GM12875 (cell line): ENCODE measurements around the gene TRAPPC6A.

Experiments
- H3K4me3 ChIP-seq: one replicate; pipeline ENCODE4 v1.5.1; 2011; ENCODE audit warnings: low read depth, low read length, control low read depth
- TF ChIP-seq, protein P1 (sequence below): IDR thresholded peaks from 2 replicates; pipeline ENCODE4 v1.5.1; 2011; ENCODE audit warnings: low read depth, mild to moderate bottlenecking, control low read depth, inconsistent platforms, low read length, moderate library complexity, borderline replicate concordance; ENCODE audit not compliant: insufficient read depth

TRAPPC6A gene

DNA sequence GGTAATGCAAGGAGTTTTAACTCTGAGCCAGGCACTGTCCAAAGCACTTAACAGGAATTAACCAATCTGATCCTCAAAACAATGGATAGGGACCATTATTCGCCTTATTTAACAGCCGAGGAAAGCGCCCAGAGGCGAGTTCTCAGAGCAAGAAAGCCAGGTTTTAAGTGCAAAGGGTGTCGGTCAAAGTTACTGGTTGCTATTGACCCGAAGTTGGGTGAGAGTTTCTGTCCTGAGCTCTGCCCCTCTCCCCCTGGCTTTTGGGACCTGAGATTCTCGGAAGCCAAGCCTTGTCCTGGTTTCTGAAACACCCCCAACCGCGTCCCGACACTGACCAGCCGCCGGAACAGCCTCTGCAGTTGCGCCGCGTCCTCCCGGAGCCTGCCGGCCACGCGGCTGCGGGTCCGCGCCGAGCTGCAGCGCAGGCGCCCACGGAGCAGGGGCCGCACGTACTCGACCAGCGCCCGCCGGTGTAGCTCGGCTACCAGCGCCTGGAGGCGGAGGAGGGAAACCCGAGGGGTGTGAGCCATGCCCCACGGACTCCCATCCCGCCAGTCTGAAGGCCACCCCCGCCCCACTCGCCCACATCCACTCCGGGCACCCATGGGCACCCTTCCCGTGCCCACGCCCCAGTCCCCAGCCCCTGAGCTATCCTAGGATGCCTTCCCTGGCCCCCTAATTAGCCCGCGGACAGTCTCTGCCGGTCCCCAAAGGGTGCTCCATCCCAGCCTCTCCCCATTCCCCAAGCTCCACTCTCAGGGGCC is 39.3 kb upstream of the TRAPPC6A start:
- no peak overlapping the region for H3K4me3 ChIP-seq
- TF ChIP-seq, protein P1, sequence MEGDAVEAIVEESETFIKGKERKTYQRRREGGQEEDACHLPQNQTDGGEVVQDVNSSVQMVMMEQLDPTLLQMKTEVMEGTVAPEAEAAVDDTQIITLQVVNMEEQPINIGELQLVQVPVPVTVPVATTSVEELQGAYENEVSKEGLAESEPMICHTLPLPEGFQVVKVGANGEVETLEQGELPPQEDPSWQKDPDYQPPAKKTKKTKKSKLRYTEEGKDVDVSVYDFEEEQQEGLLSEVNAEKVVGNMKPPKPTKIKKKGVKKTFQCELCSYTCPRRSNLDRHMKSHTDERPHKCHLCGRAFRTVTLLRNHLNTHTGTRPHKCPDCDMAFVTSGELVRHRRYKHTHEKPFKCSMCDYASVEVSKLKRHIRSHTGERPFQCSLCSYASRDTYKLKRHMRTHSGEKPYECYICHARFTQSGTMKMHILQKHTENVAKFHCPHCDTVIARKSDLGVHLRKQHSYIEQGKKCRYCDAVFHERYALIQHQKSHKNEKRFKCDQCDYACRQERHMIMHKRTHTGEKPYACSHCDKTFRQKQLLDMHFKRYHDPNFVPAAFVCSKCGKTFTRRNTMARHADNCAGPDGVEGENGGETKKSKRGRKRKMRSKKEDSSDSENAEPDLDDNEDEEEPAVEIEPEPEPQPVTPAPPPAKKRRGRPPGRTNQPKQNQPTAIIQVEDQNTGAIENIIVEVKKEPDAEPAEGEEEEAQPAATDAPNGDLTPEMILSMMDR: no peak

DNA sequence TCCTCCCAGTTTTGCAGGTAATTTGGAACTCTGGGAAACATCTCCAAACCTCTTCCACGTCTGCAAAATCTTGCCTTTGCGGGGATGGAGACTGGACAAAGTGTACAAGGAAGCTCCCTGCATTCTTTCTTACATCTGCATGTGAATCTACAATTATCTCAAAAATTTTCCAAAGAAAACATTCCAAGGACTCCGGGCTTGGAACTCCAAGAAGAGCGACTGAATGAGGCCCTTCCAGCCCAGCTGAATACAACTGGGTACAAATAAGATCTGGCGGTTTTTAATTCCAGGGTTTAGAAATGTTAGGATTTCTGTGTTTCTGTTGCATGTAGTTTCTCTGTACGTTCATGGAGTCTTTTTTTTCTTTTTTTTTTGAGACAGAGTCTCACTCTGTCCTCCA is 38.6 kb upstream of the TRAPPC6A start:
- no peak overlapping the region for H3K4me3 ChIP-seq
- TF ChIP-seq, protein P1: no peak

DNA sequence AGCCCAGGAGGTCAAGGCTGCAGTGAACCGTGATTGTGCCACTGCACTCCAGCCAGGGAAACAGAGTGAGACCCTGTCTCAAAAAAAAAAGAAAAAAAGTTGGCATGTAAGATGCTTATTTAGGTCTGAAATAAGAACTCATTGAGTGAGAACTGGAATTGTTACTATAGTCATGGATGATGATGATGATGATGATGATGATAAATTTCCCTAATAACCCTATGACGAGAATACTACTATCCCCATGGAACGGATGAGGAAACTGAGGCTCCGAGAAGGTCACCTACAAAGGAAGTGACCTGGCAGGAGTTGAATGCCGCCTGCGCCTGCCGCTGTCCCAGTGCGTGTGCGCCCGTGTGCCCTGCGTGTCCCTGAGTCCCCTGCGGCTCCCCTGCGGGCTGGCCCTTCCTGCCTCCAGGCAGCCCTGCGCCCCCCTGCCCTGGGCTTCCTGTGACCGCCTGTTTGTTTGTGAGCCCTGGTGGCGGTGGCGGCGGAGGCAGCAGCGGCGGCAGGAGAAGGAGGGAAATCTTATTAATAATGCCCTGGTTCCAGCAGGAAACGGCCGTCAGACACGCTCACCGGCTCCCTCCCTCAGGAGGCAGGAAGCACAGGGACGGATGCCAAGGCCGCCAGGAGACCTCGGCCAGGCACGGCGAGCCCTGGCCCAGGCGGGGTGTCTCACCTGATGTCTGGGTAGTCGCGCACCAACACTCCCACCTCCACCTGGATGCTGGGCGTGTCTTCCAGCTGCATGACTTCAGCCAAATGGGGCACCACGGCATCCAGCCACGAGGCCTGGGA is 37.6 kb upstream of the TRAPPC6A start:
- TF ChIP-seq, protein P1: no peak
- H3K4me3 ChIP-seq: no peak overlapping the region

DNA sequence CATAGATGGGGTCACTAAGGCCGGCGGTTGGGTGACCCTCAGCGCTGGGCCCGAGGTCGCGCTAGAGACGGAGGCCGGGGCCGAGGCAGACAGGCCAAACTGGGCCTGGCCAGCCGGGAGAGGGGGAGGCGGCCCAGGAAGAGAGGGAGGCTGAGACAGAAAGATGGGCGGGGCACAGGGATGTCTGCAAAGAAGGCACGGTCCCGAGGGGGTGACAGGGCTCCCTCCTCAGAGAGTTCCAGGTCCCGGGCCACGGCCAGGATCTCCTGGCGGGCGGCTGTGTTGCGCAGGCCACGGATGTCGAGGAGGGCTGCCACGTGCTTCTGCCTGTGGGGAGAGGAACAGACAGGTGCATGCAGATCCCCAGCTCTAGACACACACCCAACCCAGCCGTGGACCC is 35.0 kb upstream of the TRAPPC6A start:
- no peak overlapping the region for H3K4me3 ChIP-seq
- TF ChIP-seq, protein P1: no peak

DNA sequence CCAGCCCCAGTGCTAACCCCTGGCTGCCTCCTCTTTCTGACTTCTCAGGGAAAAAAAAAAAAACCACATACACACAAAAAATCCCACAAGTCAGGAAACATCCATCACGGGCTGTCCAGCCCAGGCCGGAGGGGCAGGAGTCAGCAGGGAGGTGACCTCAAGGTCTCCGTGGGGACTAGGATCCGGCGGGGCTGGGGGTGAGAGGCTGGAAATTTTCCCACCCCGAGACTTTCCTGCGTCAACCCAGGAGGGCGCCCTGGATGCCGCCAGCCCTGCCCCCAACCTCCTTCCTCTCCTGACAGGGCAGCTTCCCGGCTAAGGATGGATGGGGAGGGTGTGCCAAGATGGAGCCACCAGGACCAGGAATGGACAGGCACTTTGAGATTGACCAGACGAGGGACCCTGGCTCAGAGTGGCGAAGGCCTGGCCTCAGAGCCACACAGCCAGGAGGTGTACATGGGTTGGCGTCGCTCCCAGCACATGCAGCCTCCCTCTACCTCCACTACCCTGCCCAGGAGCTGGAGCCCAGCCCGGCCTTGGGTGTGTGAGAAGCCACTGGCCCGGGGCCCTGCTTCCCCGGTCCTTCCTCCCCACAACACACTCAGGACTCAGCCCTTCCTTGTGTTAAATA is 33.8 kb upstream of the TRAPPC6A start:
- TF ChIP-seq, protein P1: no peak
- no peak overlapping the region for H3K4me3 ChIP-seq

DNA sequence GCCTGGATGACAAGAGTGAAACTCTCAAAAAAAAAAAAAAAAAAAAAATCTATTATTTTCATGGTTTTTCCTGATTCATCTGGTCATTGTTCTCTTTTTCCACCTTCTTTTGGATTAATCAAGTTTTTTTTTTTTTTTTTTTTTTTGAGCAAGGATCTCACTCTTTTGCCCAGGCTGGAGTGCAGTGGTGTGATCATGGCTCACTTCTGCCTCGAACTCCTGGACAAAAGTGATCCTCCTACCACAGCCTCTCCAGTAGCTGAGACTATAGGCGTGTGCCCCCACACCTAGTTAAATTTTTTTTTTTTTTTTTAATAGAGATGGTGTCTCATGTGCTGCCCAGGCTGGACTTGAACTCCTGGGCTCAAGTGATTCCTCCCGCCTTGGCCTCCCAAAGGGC is 28.3 kb upstream of the TRAPPC6A start:
- no peak overlapping the region for H3K4me3 ChIP-seq
- TF ChIP-seq, protein P1: no peak
